ENCODE measurements around the gene LYRM9. TPM values are rescaled to one million over a fixed set of nuclear protein-coding genes. Genes with fewer than 3 reads are reported as not detected.

The LYRM9 gene
- total and polyA plus RNA-seq, 2 of the 8 experiments (the other 6 are each of a cell fraction or from before 2014, with no cell fraction given) = 4.3 to 5.2 TPM

GRCh38 chr17:27938864-27939263 is 45.7 kb upstream of the LYRM9 start:
- Histone ChIP-seq H3K36me3 (ENCODE audit: control insufficient read depth in 2 of 4, insufficient read depth in 4 of 4, low read length in 3 of 4) (no peaks in the 10 kb centered on the region), H3K27me3 (replicated peaks in 1 of 4; ENCODE audit: control insufficient read depth in 3 of 4, extremely low read depth in 1 of 4, insufficient read depth in 3 of 4, low read length in 3 of 4) (no peaks in the 10 kb centered on the region; a peak in 1 of 7 replicates), H2BK5ac (ENCODE audit: low read depth, low read length) (no peak overlapping the region), H2BK20ac (ENCODE audit: low read length) (peak overlapping the region; percentile 94), H3K79me1 (ENCODE audit: low read depth, low read length) (no peaks in the 10 kb centered on the region), H2AFZ (ENCODE audit: low read length) (no peak overlapping the region), H3K9me3 (ENCODE audit: insufficient read depth in 2 of 2, low read depth in 1 of 2, low read length in 1 of 2) (no peaks in the 10 kb centered on the region), H4K91ac (replicated peaks; ENCODE audit: insufficient read length, low read length) (peak overlapping the region; percentile 15), H3K56ac (replicated peaks; ENCODE audit: insufficient read length, low read depth, low read length) (no peak overlapping the region), H4K5ac (ENCODE audit: insufficient read length, low read depth, low read length) (no peak overlapping the region), H3K27ac (ENCODE audit: low read depth, low read length) (no peak overlapping the region), H2BK12ac (ENCODE audit: low read depth, low read length) (peak overlapping the region; percentile 78; the same call in 1 of the 2 replicates), H4K20me1 (replicated peaks in 1 of 2; ENCODE audit: control insufficient read depth in 1 of 2, insufficient read depth in 2 of 2, low read length in 2 of 2) (no peaks in the 10 kb centered on the region), H3K4me2 (ENCODE audit: insufficient read depth in 1 of 2, low read depth in 2 of 2, low read length in 2 of 2) (no peak overlapping the region), H2AK5ac (ENCODE audit: low read depth, low read length) (no peak overlapping the region), H3K18ac (ENCODE audit: extremely low read depth, low read length) (no peak overlapping the region), H2BK120ac (replicated peaks; ENCODE audit: low read depth, low read length) (no peak overlapping the region), H3K4me1 (replicated peaks in 1 of 4; ENCODE audit: control insufficient read depth in 3 of 4, insufficient read depth in 4 of 4, low read length in 3 of 4) (peaks cover 7 to 15% (median 11%) of the 10 kb centered on the region in 4 experiments), H3K79me2 (ENCODE audit: control insufficient read depth in 1 of 2, insufficient read depth in 2 of 2, low read length in 2 of 2) (no peaks in the 10 kb centered on the region), H3K23me2 (ENCODE audit: low read depth, low read length) (no peaks in the 10 kb centered on the region), H3K23ac (ENCODE audit: insufficient read length) (no peak overlapping the region), H3K14ac (ENCODE audit: insufficient read length) (no peak overlapping the region), H4K8ac (ENCODE audit: extremely low read depth, insufficient read depth, low read length) (no peak overlapping the region), H3K4ac (replicated peaks; ENCODE audit: insufficient read length, low read depth, low read length) (no peak overlapping the region), H3K9ac (replicated peaks in 1 of 4; ENCODE audit: extremely low read depth in 1 of 4, low read depth in 3 of 4, low read length in 3 of 4) (no peak overlapping the region), H3K4me3 (ENCODE audit: extremely low read depth in 1 of 4, insufficient read depth in 2 of 4, low read depth in 3 of 4, low read length in 4 of 4) (no peak overlapping the region), H2BK15ac (ENCODE audit: low read length) (peak overlapping the region; percentile 76; the same call in 1 of the 2 replicates)
- 89 to 100% methylated on average over 1 to 4 of the region's 4 CpGs for whole genome bisulfite sequencing, 2 experiments (ENCODE audit: extremely low coverage in 1 of 2, insufficient coverage in 1 of 2, insufficient read length in 1 of 2, insufficient replicate concordance in 2 of 2, low coverage in 1 of 2, low lambda C conversion rate in 2 of 2, missing lambda C conversion rate in 1 of 2)
- POLR2A ChIA-PET (ENCODE audit: partially characterized antibody) = interaction anchor here (1.8 kb wide), 1 partner anchor 45 kb away, joined by 4 read pairs; no protein-coding TSS in a partner anchor
- FAIRE-seq (no peak), DNase-seq (ENCODE audit: low read depth in 1 of 2, low spot score in 2 of 2) (no peak)
- CTCF ChIA-PET (ENCODE audit: partially characterized antibody) = interaction anchor here (0.5 to 1.9 kb wide), 8 partner anchors 11 to 1185 kb away, joined by 3 to 6 read pairs (median 3); partner anchors contain the start of gene LYRM9

Measured in H1 (cell line).